SK-N-MC (cell line): ENCODE measurements around the gene TTC7B.

Experiments used
- EZH2 ChIP-seq: fragments of 200-600 bp; sonication (generic); IDR thresholded peaks from one replicate; pipeline ENCODE4 v1.6.1; 2017; ENCODE audit warnings: antibody characterized with exemption
- POLR2AphosphoS5 ChIP-seq: IDR thresholded peaks from 2 replicates; pipeline ENCODE4 v1.6.1; 2012; ENCODE audit warnings: mild to moderate bottlenecking, low read depth, low read length, borderline replicate concordance

DNA sequence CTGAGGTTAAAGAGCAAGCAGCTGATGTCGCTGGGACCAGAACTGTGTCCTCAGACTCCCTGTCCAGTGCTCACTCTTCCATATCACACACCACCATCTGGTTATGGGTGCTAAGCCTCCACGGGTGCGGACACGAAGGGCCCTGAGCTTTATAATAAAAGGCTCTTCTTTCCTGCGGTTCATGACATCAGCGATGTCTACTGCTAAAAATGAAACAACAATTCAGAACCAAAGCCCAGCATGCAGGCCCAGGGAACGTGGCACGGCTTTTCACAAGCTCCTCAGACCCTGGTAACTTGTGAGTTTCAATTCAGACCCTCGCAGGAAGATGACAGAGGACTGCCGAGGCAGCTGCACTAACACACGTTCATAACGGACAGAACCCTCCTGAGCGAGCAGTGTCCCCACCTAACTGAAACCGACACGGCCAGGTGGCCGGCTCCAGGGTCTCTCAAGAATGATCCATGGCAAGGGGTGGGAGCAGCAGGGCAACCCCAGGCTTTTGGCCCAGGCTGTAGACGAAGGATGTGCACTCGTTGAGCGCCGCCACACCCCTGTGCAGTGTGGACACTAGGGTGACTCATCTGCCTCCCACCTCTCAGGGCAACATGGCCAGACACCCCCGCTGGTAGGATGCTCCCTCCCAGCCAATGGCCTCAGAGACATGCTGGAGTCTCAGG, 239.1 kb downstream of the TTC7B start:
- TF ChIP-seq EZH2: no peak
- no peak for TF ChIP-seq POLR2AphosphoS5
